ENCODE data around the gene SLC66A3.

Gene SLC66A3

DNA sequence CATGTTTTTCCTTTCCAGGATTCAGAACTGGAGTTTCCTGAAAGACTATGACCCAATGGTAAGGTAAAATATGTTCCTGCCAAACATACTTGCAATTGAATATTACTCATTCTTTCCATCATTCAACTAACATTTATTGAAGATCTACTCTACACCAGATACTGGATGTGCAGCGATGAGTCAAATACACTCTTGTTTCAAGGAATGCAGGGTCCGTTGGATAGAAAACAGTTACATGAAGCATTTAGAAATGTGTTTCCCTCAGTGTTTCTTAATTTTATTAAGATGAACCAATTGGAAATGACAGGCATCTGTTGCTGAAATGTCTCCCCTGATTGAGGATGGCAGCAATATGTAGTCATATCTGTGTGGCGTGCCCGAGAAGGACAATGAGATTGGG is 14.8 kb upstream of the SLC66A3 start:
- TF ChIP-seq, protein P1, sequence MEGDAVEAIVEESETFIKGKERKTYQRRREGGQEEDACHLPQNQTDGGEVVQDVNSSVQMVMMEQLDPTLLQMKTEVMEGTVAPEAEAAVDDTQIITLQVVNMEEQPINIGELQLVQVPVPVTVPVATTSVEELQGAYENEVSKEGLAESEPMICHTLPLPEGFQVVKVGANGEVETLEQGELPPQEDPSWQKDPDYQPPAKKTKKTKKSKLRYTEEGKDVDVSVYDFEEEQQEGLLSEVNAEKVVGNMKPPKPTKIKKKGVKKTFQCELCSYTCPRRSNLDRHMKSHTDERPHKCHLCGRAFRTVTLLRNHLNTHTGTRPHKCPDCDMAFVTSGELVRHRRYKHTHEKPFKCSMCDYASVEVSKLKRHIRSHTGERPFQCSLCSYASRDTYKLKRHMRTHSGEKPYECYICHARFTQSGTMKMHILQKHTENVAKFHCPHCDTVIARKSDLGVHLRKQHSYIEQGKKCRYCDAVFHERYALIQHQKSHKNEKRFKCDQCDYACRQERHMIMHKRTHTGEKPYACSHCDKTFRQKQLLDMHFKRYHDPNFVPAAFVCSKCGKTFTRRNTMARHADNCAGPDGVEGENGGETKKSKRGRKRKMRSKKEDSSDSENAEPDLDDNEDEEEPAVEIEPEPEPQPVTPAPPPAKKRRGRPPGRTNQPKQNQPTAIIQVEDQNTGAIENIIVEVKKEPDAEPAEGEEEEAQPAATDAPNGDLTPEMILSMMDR (IDR thresholded peaks at IDR 0.05; ENCODE audit: insufficient read depth, low read length, poor library complexity, severe bottlenecking), result no peak
- no peak for TF ChIP-seq EZH2phosphoT487 (conservative IDR thresholded peaks at IDR 0.05; ENCODE audit: low read length)

DNA sequence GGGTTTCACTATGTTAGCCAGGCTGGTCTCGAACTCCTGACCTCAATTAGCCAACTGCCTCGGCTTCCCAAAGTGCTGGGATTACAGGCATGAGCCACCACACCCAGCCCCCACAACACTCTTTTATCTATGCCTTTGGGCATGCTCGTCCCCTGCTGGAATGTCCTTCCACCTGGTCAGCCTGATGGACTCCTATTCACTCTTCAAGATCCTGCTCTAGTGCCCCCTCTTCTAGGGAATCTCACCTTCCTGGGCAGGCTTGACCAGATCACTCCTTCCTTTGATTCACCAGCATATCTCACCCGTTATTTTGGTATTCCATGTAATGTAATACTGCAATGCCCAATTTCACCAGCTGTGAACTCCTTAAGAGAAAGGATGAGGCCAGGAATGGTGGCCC is 13.9 kb upstream of the SLC66A3 start:
- H3K4me3 ChIP-seq (ENCODE audit: insufficient read depth, low read length, poor library complexity, severe bottlenecking), result no peak overlapping the region
- no peak overlapping the region for H3K27ac ChIP-seq (ENCODE audit: low read depth, low read length)
- H3K9me2 ChIP-seq (replicated peaks; ENCODE audit: insufficient read depth, low read length), result no peaks in the 10 kb centered on the region
- H3K9ac ChIP-seq (ENCODE audit: low read length), result no peak overlapping the region
- no peaks in the 10 kb centered on the region for H3F3A ChIP-seq (ENCODE audit: insufficient read depth)
- TF ChIP-seq, protein P1 (IDR thresholded peaks at IDR 0.05; ENCODE audit: insufficient read depth, low read length, poor library complexity, severe bottlenecking), result no peak
- TF ChIP-seq EZH2phosphoT487 (conservative IDR thresholded peaks at IDR 0.05; ENCODE audit: low read length), result no peak
- no peaks in the 10 kb centered on the region for H3K9me3 ChIP-seq (ENCODE audit: insufficient read depth, low read length)
- no peaks in the 10 kb centered on the region for H3K36me3 ChIP-seq (ENCODE audit: low read length)
- no peaks in the 10 kb centered on the region for H3K27me3 ChIP-seq (ENCODE audit: low read length)
- no peak overlapping the region for H3K4me2 ChIP-seq (ENCODE audit: low read depth, low read length, poor library complexity, severe bottlenecking)
- H3K79me2 ChIP-seq (ENCODE audit: insufficient read depth, low read length), result no peaks in the 10 kb centered on the region
- H2AFZ ChIP-seq (ENCODE audit: low read depth, low read length, severe bottlenecking), result no peak overlapping the region
- H4K20me1 ChIP-seq (ENCODE audit: low read depth, low read length), result no peaks in the 10 kb centered on the region

More for the DNA sequence above, 14.8 kb upstream of the SLC66A3 start:
- H3K9me2 ChIP-seq (replicated peaks; ENCODE audit: insufficient read depth, low read length), result no peaks in the 10 kb centered on the region
- H3K9ac ChIP-seq (ENCODE audit: low read length), result no peak overlapping the region
- H3K4me3 ChIP-seq (ENCODE audit: insufficient read depth, low read length, poor library complexity, severe bottlenecking), result no peak overlapping the region
- H3F3A ChIP-seq (ENCODE audit: insufficient read depth), result no peaks in the 10 kb centered on the region
- no peak overlapping the region for H3K4me2 ChIP-seq (ENCODE audit: low read depth, low read length, poor library complexity, severe bottlenecking)
- H3K9me3 ChIP-seq (ENCODE audit: insufficient read depth, low read length), result no peaks in the 10 kb centered on the region
- H2AFZ ChIP-seq (ENCODE audit: low read depth, low read length, severe bottlenecking), result no peak overlapping the region
- H4K20me1 ChIP-seq (ENCODE audit: low read depth, low read length), result no peaks in the 10 kb centered on the region
- H3K36me3 ChIP-seq (ENCODE audit: low read length), result no peaks in the 10 kb centered on the region
- no peaks in the 10 kb centered on the region for H3K27me3 ChIP-seq (ENCODE audit: low read length)
- no peaks in the 10 kb centered on the region for H3K79me2 ChIP-seq (ENCODE audit: insufficient read depth, low read length)
- H3K27ac ChIP-seq (ENCODE audit: low read depth, low read length), result no peak overlapping the region

DNA sequence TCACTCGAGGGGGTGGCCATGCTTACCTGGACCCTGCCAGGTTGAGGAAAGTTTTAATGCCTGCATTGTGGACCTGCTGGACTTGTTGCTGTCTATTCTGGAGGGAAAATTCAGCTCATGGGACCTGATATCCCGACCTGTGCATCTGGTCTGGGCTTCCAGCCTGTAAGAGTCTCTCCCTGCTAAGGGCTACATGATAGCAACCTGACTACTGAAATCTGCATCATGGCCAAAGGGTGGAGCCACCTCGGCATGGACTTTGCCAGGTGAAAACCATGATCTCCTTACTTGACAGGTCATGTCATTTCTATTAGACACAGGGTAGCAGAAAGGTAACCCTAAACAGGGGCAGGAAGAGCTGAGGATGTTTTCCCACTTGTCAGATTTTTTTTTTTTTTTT is 12.9 kb upstream of the SLC66A3 start:
- no peaks in the 10 kb centered on the region for H3K27me3 ChIP-seq (ENCODE audit: low read length)
- no peaks in the 10 kb centered on the region for H4K20me1 ChIP-seq (ENCODE audit: low read depth, low read length)
- H2AFZ ChIP-seq (ENCODE audit: low read depth, low read length, severe bottlenecking), result no peak overlapping the region
- no peaks in the 10 kb centered on the region for H3K9me3 ChIP-seq (ENCODE audit: insufficient read depth, low read length)
- H3F3A ChIP-seq (ENCODE audit: insufficient read depth), result no peaks in the 10 kb centered on the region
- no peaks in the 10 kb centered on the region for H3K79me2 ChIP-seq (ENCODE audit: insufficient read depth, low read length)
- H3K4me2 ChIP-seq (ENCODE audit: low read depth, low read length, poor library complexity, severe bottlenecking), result no peak overlapping the region
- no peaks in the 10 kb centered on the region for H3K36me3 ChIP-seq (ENCODE audit: low read length)
- no peak overlapping the region for H3K9ac ChIP-seq (ENCODE audit: low read length)
- no peak for TF ChIP-seq EZH2phosphoT487 (conservative IDR thresholded peaks at IDR 0.05; ENCODE audit: low read length)
- TF ChIP-seq, protein P1 (IDR thresholded peaks at IDR 0.05; ENCODE audit: insufficient read depth, low read length, poor library complexity, severe bottlenecking), result no peak
- no peak overlapping the region for H3K4me3 ChIP-seq (ENCODE audit: insufficient read depth, low read length, poor library complexity, severe bottlenecking)
- H3K9me2 ChIP-seq (replicated peaks; ENCODE audit: insufficient read depth, low read length), result no peaks in the 10 kb centered on the region
- no peak overlapping the region for H3K27ac ChIP-seq (ENCODE audit: low read depth, low read length)

All from SU-DHL-6 (cell line).